NCI-H510A treated with DMSO at 0.1 percent for 48 hours (cell line): ENCODE data around the gene TIMM8B.
"Not testable (repeated sequence)": the region's sequence is repeated elsewhere in the genome, so short reads cannot be mapped to it uniquely, and the experiment has no call there.

Experiments used
- DNase-seq: peaks from one replicate; lab custom pipeline; 2025; lab: John Stamatoyannopoulos, UW

Gene TIMM8B

DNA sequence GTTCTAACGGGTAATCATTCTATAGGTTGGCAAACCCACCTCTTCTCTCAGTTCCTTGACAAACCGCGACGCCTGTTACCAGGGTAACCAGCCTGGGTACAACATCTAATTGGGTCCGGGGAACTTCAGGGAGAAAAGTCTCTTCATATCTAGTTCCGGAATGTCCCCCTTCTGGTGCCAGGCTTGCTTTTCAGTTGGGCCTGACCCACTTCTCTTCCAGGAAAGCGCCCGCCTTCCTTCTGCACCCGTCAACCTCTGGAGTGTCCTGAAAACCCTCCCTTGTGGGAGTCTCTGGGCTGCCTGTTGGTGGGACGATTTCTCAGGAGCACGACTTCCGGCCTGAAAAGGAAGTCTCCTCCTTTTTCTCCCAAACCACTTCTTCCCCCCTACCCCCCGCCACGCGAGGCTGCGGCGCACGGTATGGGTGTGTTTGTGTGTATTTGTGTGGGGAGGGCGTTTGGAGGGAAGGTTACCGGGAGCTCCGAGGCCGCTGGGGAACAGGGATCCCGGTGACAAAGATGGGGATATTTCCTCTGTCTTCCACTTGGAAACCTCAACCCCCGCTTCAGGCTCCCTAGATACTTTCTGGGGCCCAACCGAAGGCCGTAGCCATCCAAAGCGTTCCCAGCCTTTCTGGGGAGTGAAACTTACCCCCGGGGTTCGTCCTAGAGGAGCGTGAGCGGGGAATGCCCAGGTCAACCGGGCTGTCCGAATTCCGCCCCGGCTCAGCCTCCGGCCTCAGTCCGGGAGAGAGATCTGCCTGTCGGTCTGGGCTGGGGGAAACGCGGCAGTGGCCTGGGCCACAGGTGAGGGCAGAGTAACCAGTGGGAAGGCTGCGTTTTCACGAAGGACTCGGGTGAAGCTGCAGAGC is 12.4 kb downstream of the TIMM8B start, which contains the start of the genes NKAPD1 and PIH1D2:
TSS of gene NKAPD1 (plus strand) at position 359 of the 871 bp plus-strand sequence. CDS start 1,276 bp downstream, outside the sequence.
TSS of gene PIH1D2 (minus strand) at position 77 of the 871 bp plus-strand sequence. CDS start 843 bp downstream, outside the sequence.
- peak; percentile 81 for DNase-seq

DNA sequence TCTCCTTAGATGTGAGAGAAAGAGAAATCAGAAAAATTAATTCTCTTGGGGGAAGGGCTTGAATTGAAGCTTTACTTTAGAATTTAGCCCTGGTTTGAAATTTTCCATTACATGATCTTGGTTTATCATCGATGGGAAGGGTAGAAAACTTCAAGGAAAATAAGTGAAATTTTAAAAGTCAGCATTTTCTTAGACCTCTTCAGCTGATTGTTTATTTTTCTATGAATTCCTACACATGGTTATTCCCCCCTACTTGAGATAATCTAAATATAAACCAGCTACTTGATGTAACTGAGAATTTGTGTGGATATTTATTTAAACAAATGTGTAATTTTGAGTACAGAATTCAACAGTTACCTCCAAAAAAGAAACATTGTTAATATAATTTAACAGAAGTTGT is 23.6 kb downstream of the TIMM8B start:
- DNase-seq = no peak

DNA sequence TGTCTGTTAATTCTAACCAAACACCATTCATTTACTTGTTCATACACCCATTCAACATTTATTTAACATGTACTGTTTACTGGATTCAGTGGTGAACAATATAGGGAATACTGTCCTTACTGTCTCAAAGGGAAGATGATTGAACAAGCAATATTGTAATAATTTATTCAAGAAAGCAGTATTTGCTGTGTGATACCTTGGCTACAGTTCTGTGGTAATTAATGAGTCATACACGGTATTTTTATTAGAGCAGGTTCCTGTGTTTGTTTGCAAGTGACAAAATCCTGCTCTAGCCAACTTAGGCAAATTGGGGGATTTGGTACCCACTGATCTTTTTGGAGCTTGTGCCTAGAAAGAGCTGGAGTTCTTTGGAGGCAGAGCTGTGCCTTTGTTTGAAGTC is 28.5 kb downstream of the TIMM8B start:
- DNase-seq = no peak

DNA sequence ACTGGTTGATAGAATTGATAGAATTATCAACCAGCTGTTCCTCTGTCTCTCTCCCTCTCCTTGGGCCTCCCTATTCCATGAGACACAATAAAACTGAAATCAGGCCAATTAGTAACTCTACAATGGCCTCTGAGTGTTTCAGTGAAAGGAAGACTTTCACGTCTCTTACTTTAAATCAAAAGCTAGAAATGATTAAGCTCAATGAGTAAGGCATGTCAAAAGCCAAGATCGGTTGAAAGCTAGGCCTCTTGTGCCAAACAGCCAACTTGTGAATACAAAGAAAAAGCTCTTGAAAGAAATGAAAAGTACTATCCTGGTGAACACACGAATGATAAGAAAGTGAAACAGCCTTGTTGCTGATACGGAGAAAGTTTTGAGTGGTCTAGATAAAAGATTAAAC is 29.4 kb downstream of the TIMM8B start:
- no peak for DNase-seq

DNA sequence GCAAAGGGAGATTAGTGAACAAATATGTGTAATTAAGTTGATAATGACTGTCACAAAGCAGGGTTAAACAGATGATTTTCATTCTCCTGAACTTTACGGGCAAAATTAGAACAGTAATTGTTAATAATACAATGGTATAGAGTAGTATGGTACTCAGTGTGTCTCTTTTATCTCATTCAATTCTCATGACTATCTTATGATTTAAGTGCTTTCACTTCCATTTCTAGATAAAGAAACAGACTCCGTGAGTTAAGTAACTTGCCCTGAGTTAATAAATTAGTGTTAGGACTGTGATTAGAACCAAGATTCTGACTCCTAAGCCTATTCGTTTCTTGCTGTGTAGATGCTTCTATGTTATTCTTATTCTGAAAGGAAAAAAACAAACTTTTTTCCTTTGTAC is 34.8 kb downstream of the TIMM8B start:
- DNase-seq = no peak

DNA sequence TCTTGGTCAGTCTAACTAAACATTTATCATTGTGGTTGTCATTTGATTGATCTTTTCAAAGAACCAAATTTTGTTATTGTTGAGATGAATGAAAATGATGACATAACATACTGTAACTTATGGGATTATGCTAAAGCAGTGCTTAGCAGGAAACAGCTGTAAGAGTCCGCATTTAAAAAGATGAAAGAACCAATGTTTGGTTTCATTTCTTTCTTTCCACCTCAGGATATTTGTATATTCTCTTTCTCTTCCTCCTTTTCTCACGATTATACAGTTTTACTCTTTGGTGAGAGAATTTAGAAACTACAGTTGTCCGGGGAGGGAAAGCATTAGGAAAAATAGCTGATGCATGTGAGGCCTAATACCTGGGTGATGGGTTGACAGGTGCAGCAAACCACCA is 35.8 kb downstream of the TIMM8B start:
- DNase-seq = no peak

DNA sequence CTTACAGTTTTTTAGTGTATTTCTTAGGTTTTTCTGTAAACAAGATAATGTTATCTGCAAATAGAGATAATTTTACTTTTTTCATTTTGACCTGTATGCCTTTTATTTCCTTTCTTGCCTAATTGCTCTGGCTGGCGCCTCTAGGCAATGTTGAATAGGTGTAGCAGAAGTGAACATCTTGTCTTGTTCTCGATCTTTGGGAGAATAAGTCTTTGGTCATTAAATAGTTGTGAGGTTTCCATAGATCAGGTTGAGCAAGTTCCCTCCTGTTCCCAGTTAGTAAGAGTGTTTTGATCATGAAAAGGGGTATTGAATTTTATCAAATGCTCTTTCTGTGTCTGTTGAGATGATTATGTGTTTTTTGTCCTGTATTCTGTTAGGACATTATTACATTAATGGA is 36.8 kb downstream of the TIMM8B start:
- no peak for DNase-seq

DNA sequence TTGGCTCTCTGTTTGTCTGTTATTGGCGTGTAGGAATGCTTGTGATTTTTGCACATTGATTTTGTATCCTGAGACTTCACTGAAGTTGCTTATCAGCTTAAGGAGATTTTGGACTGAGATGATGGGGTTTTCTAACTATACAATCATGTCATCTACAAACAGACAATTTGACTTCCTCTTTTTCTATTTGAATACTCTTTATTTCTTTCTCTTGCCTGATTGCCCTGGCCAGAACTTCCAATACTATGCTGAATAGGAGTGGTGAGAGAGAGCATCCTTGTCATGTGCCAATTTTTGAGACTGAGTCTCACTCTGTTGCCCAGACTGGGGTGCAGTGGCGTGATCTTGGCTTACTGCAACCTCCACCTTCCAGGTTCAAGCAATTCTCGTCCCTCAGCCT is 38.3 kb downstream of the TIMM8B start:
- not testable (repeated sequence) for DNase-seq

DNA sequence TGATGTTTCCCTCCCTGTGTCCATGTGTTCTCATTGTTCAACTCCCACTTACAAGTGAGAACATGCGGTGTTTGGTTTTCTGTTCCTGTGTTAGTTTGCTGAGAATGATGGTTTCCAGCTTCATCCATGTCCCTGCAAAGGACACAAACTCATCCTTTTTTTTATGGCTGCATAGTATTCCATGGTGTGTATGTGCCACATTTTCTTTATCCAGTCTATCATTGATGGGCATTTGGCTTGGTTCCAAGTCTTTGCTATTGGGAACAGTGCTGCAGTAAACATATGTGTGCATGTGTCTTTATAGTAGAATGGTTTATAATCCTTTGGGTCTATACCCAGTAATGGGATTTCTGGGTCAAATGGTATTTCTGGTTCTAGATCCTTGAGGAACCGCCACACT is 39.9 kb downstream of the TIMM8B start:
- not testable (repeated sequence) for DNase-seq

DNA sequence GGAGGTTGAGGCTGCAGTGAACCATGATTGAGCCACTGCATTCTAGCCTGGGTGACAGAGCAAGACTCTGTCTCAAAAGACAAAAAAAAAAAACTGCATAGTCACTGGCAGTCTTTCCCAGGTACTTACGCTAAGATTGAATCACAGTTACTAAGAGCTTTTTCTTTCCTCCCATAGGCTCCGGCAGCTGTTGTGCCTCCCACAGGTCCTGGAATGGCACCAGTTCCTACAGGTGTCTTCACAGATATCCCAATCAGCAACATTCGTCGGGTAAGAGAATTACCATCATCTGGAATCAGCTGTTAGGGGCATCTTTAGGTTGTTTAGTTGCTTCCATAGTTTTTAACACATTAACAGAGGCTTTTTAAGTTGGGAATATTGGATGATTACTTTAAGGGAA is 41.6 kb downstream of the TIMM8B start:
- no peak for DNase-seq

DNA sequence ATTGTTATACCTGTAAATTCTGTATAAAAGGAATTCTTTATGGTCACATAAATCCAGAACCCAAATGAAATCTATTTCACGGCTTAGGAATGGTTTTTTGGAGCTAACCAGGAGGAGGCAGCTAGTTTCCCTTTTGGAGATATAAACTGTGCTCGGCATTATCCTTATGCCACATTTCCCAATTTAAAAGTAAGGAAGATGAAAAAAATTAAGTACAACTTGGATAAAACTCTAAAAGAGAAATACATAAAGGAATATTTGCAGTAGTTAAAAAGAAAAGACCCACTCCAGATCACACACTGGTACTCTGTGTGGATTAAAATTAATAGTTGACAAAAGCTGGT is 43.6 kb downstream of the TIMM8B start:
- DNase-seq = no peak

DNA sequence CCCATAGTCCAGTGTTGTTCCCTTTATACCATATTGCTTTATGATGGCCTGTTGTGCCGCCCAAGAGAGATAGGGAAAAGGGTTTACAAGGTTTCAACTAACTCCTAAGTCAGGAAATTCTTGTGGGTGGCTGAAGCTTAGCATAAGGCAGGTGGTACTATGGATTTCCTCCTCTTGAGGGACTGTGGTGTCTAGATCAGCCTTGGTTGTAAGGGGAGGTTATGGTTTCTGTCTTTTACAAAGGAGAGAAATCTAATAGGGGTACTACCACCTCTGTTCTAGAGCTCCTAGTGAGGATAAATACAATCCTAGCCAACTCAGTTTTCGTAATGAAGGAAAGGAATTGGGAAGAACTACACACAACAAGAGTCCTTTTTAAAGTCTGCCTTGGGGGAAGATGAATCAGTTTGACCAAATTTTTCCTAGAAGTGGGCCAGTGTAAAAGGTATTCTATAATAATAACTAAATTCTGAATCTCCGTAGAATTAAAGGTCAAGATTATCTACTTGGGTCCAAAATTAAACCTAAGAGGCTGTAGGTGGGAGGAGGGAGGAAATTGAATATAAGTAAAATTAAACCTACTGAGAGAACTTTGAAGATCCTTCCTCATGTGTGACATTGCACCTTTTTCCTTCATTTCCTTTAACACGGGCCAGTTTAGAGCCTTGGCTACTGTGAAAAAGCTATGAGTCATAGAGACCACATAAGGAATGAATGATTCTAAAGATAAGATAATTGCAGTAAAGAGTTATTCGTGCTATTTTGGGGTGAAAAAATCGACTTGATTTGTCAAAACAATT is 44.2 kb downstream of the TIMM8B start:
- no peak for DNase-seq

DNA sequence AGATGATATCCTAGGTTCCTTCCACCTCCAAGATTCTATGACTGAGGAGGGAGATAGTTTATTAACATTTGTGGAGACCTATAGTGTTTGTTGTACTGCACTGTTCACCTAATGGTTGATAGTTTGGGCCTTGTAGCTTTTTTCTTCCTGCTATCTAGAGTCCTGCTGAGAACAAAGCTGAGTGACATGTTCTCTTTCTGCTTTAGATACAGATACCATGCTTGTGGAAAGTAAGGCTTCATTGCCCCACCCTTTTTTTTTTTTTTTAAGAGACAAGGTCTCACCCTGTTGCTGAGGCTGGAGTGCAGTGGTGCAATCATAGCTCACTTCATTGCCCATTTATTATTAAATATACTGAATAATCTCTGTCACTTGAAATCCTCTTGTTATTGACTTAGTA is 49.0 kb downstream of the TIMM8B start:
- DNase-seq = no peak
